T-cell (primary cell): Measurements from ENCODE around the gene SYPL1. TPM values are rescaled to one million over a fixed set of nuclear protein-coding genes. Genes with fewer than 3 reads are reported as not detected.

Experiments
- ATAC-seq, 4 experiments: fragments of 200-7000 bp in 3 of 4; fragments of 150-1000 bp in 1 of 4; cut with Tn5 transposase; replicated peaks in 1 of 4; 1 replicate in 3 of 4; 2 replicates in 1 of 4; pipeline ENCODE4 v1.10.0; 2021; ENCODE audit warnings: moderate library complexity in 3 of 4, mild to moderate bottlenecking in 2 of 4, moderate number of reproducible peaks in 1 of 4
- CTCF ChIA-PET, 2 donors: fragments of 300-600 bp; sonication (Branson Sonifier 250); formaldehyde crosslinking; loops; one replicate each; lab custom pipeline; 2022; ENCODE audit warnings: antibody characterized with exemption in 2 of 2; lab: Charles Lee
- POLR2A ChIA-PET, 2 donors: fragments of 300-600 bp; sonication (Branson Sonifier 250); formaldehyde crosslinking; loops; one replicate each; lab custom pipeline; 2022; ENCODE audit warnings: antibody characterized with exemption in 2 of 2; lab: Charles Lee
- DNase-seq, 35 experiments: peaks; one replicate each; pipeline versions ENCODE4 v3.0.0 to v3.0.0-alpha.2; 2013 to 2023
- H3K27ac ChIP-seq: one replicate; pipeline ENCODE4 v1.5.1; 2013; ENCODE audit warnings: low read length
- H3K27me3 ChIP-seq, 2 experiments: replicated peaks in 1 of 2; 1 replicate in 1 of 2; 2 replicates in 1 of 2; pipeline versions ENCODE4 v1.6.1 to v1.7.0; 2013; ENCODE audit warnings: low read length in 1 of 2, mixed read lengths in 1 of 2; ENCODE audit not compliant: control insufficient read depth in 2 of 2, insufficient read depth in 2 of 2; ENCODE audit errors: extremely low read depth in 1 of 2
- H3K36me3 ChIP-seq, 2 donors: 1 replicate in 1 of 2; 2 replicates in 1 of 2; pipeline versions ENCODE4 v1.6.1 to v1.7.0; 2013; ENCODE audit warnings: low read length in 1 of 2; ENCODE audit not compliant: control insufficient read depth in 2 of 2, insufficient read depth in 1 of 2; ENCODE audit errors: extremely low read depth in 1 of 2
- H3K4me1 ChIP-seq, 2 experiments: 1 replicate in 1 of 2; 2 replicates in 1 of 2; pipeline versions ENCODE4 v1.6.1 to v1.7.0; 2013; ENCODE audit warnings: low read length in 2 of 2, mixed read lengths in 1 of 2; ENCODE audit not compliant: insufficient read depth in 2 of 2, control insufficient read depth in 1 of 2; ENCODE audit errors: extremely low read depth in 1 of 2
- H3K4me3 ChIP-seq, 2 donors: 1 replicate in 1 of 2; 2 replicates in 1 of 2; pipeline versions ENCODE4 v1.5.1 to v1.7.0; 2013; ENCODE audit warnings: mild to moderate bottlenecking in 2 of 2, low read length in 1 of 2, moderate library complexity in 1 of 2; ENCODE audit not compliant: control insufficient read depth in 1 of 2; ENCODE audit errors: extremely low read depth in 1 of 2
- H3K9me3 ChIP-seq: 2 replicates; pipeline ENCODE4 v1.7.0; 2013
- H3K27ac Mint-ChIP-seq, 2 donors: one replicate each; pipeline ENCODE4 v1.8.0; 2020 to 2021; ENCODE audit warnings: mild to moderate bottlenecking in 2 of 2, mixed read lengths in 2 of 2
- H3K27me3 Mint-ChIP-seq, 2 donors: one replicate each; pipeline ENCODE4 v1.8.0; 2021 to 2022; ENCODE audit warnings: mixed read lengths in 2 of 2
- H3K36me3 Mint-ChIP-seq: one replicate; pipeline ENCODE4 v1.8.0; 2021; ENCODE audit warnings: mixed read lengths
- H3K4me1 Mint-ChIP-seq, 3 donors: one replicate each; pipeline ENCODE4 v1.8.0; 2020 to 2022; ENCODE audit warnings: mixed read lengths in 3 of 3, mild to moderate bottlenecking in 1 of 3
- H3K4me3 Mint-ChIP-seq, 3 donors: one replicate each; pipeline ENCODE4 v1.8.0; 2020 to 2022; ENCODE audit warnings: mild to moderate bottlenecking in 3 of 3, mixed read lengths in 3 of 3, moderate library complexity in 3 of 3
- H3K9me3 Mint-ChIP-seq, 3 donors: one replicate each; pipeline ENCODE4 v1.8.0; 2020 to 2022; ENCODE audit warnings: mixed read lengths in 3 of 3
- WGBS: methylation state at CpG from one replicate; pipeline ENCODE4 v1.1.5; 2013; ENCODE audit warnings: missing lambda C conversion rate; ENCODE audit not compliant: insufficient coverage; 5-methylcytosine and 5-hydroxymethylcytosine counted together
- total RNA-seq, 35 experiments: library from RNA in 6 of 35; stranded (reverse) in 6 of 35; fragments of 120-200 nt in 1 of 35; gene quantifications; one replicate each; pipeline versions ENCODE4 v1.2.1 to v1.2.4 and lab custom pipeline; 2013 to 2026

The SYPL1 gene
- total RNA-seq, 5 donors from 2014 or later (not counting 1 experiment from before 2014, with no cell fraction given) = 36.5 to 44.7 (median 42.6) TPM

- Histone ChIP-seq H3K4me3 (no peak overlapping the region), H3K27ac (no peak overlapping the region), H3K4me1 (no peaks in the 10 kb centered on the region), H3K27me3 (no peaks in the 10 kb centered on the region), H3K36me3 (peaks cover 0 to 32% of the 10 kb centered on the region in 2 donors), H3K9me3 (no peaks in the 10 kb centered on the region)
- ATAC-seq (no peak), DNase-seq (no peak)
- H3K9me3 Mint-ChIP-seq = no peaks in the 10 kb centered on the region
- H3K36me3 Mint-ChIP-seq = peaks cover 37% of the 10 kb centered on the region
- no peak overlapping the region for H3K27ac Mint-ChIP-seq
- no peak overlapping the region for H3K4me3 Mint-ChIP-seq
- H3K27me3 Mint-ChIP-seq = no peaks in the 10 kb centered on the region
- ChIA-PET POLR2A (no interaction called here), CTCF (no interaction called here)
- no CpG with 5 or more reads among the region's 4 CpGs for whole genome bisulfite sequencing
- peaks cover 0 to 26% (median 13%) of the 10 kb centered on the region in 3 donors for H3K4me1 Mint-ChIP-seq
These were observed 22.5 kb downstream of the SYPL1 start for GRCh38 chr7:106089647-106090046.

GRCh38 chr7:106088014-106088413 is 24.1 kb downstream of the SYPL1 start:
- no peaks in the 10 kb centered on the region for H3K9me3 Mint-ChIP-seq
- H3K4me3 Mint-ChIP-seq = no peak overlapping the region
- CTCF ChIA-PET = interaction anchor here in 1 of 2 donors (0.7 kb wide), 1 partner anchor 208 kb away, joined by 7 read pairs; no protein-coding TSS in a partner anchor
- peaks cover 6 to 31% (median 20%) of the 10 kb centered on the region in 3 donors for H3K4me1 Mint-ChIP-seq
- POLR2A ChIA-PET = interaction anchor here (0.6 to 0.7 kb wide), 2 partner anchors 15 to 38 kb away, joined by 3 to 7 read pairs; no protein-coding TSS in a partner anchor
- DNase-seq = no peak
- H3K27me3 Mint-ChIP-seq = no peaks in the 10 kb centered on the region
- Histone ChIP-seq H3K27me3 (no peaks in the 10 kb centered on the region), H3K9me3 (no peaks in the 10 kb centered on the region), H3K4me3 (no peak overlapping the region), H3K4me1 (no peaks in the 10 kb centered on the region), H3K27ac (no peak overlapping the region), H3K36me3 (peaks cover 0 to 18% of the 10 kb centered on the region in 2 donors)
- ATAC-seq = no peak
- peaks cover 31% of the 10 kb centered on the region for H3K36me3 Mint-ChIP-seq
- no CpG with 5 or more reads among the region's 1 CpG for WGBS
- no peak overlapping the region for H3K27ac Mint-ChIP-seq

- POLR2A ChIA-PET = interaction anchor here in 1 of 2 donors (0.6 to 1.3 kb wide), 3 partner anchors 9 to 29 kb away, joined by 3 to 5 read pairs (median 4); no protein-coding TSS in a partner anchor
- Mint-ChIP-seq H3K27me3 (no peaks in the 10 kb centered on the region), H3K4me1 (peaks cover 6 to 25% (median 20%) of the 10 kb centered on the region in 3 donors), H3K36me3 (peaks cover 20% of the 10 kb centered on the region), H3K27ac (no peak overlapping the region), H3K4me3 (no peak overlapping the region), H3K9me3 (no peaks in the 10 kb centered on the region)
- H3K9me3 ChIP-seq = no peaks in the 10 kb centered on the region
- H3K36me3 ChIP-seq = peaks cover 0 to 11% of the 10 kb centered on the region in 2 donors
- ATAC-seq = no peak
- no peak for DNase-seq
- 92% methylated on average over 2 of the region's 4 CpGs for WGBS
- no peaks in the 10 kb centered on the region for H3K27me3 ChIP-seq
- H3K4me3 ChIP-seq = no peak overlapping the region
- no peak overlapping the region for H3K27ac ChIP-seq
- H3K4me1 ChIP-seq = no peaks in the 10 kb centered on the region
- CTCF ChIA-PET = interaction anchor here in 1 of 2 donors (0.9 to 1.6 kb wide), 2 partner anchors 14 to 90 kb away, joined by 3 to 6 read pairs; no protein-coding TSS in a partner anchor
These were observed 26.1 kb downstream of the SYPL1 start for GRCh38 chr7:106086062-106086461.

- no peaks in the 10 kb centered on the region for H3K27me3 ChIP-seq
- no peak overlapping the region for H3K27ac ChIP-seq
- no peak for DNase-seq
- peaks cover 0 to 1% of the 10 kb centered on the region in 2 experiments for H3K4me1 ChIP-seq
- ChIA-PET POLR2A (interaction anchor here (0.7 to 1.3 kb wide), 2 partner anchors 8 to 11 kb away, joined by 4 read pairs; no protein-coding TSS in a partner anchor), CTCF (interaction anchor here (0.7 to 1.6 kb wide), 5 partner anchors 9 to 91 kb away, joined by 3 to 6 read pairs (median 3); no protein-coding TSS in a partner anchor)
- no peaks in the 10 kb centered on the region for H3K9me3 Mint-ChIP-seq
- no peaks in the 10 kb centered on the region for H3K9me3 ChIP-seq
- H3K27ac Mint-ChIP-seq = no peak overlapping the region
- H3K4me1 Mint-ChIP-seq = peaks cover 6 to 24% (median 20%) of the 10 kb centered on the region in 3 donors
- peaks cover 0 to 8% of the 10 kb centered on the region in 2 donors for H3K36me3 ChIP-seq
- no peak for ATAC-seq
- peaks cover 14% of the 10 kb centered on the region for H3K36me3 Mint-ChIP-seq
- H3K4me3 Mint-ChIP-seq = no peak overlapping the region
- no peak overlapping the region for H3K4me3 ChIP-seq
- no peaks in the 10 kb centered on the region for H3K27me3 Mint-ChIP-seq
These were observed 27.1 kb downstream of the SYPL1 start for GRCh38 chr7:106085015-106085414.

GRCh38 chr7:106083717-106084116 is 28.4 kb downstream of the SYPL1 start:
- no peaks in the 10 kb centered on the region for H3K27me3 Mint-ChIP-seq
- WGBS = 0% methylated on average over 1 of the region's 3 CpGs
- H3K4me1 ChIP-seq = peaks cover 0 to 2% of the 10 kb centered on the region in 2 experiments
- peaks cover 0 to 5% of the 10 kb centered on the region in 2 donors for H3K36me3 ChIP-seq
- H3K27me3 ChIP-seq = no peaks in the 10 kb centered on the region
- peaks cover 5% of the 10 kb centered on the region for H3K36me3 Mint-ChIP-seq
- no peak overlapping the region for H3K4me3 Mint-ChIP-seq
- POLR2A ChIA-PET = interaction anchor here in 1 of 2 donors (0.6 kb wide), 2 partner anchors 10 to 25 kb away, joined by 3 to 4 read pairs; no protein-coding TSS in a partner anchor
- H3K9me3 Mint-ChIP-seq = no peaks in the 10 kb centered on the region
- ATAC-seq (no peak), DNase-seq (no peak)
- no peak overlapping the region for H3K4me3 ChIP-seq
- CTCF ChIA-PET = interaction anchor here (0.6 to 1.0 kb wide), 7 partner anchors 25 to 823 kb away, joined by 3 to 13 read pairs (median 5); no protein-coding TSS in a partner anchor
- H3K9me3 ChIP-seq = no peaks in the 10 kb centered on the region
- peaks cover 9 to 24% (median 22%) of the 10 kb centered on the region in 3 donors for H3K4me1 Mint-ChIP-seq
- H3K27ac Mint-ChIP-seq = no peak overlapping the region
- no peak overlapping the region for H3K27ac ChIP-seq

GRCh38 chr7:106082087-106082854 is 29.8 kb downstream of the SYPL1 start:
- Mint-ChIP-seq H3K4me3 (no peak overlapping the region), H3K9me3 (no peaks in the 10 kb centered on the region), H3K27ac (no peak overlapping the region), H3K27me3 (no peaks in the 10 kb centered on the region), H3K4me1 (peaks cover 12 to 29% (median 23%) of the 10 kb centered on the region in 3 donors), H3K36me3 (no peaks in the 10 kb centered on the region)
- Histone ChIP-seq H3K9me3 (no peaks in the 10 kb centered on the region), H3K27me3 (no peaks in the 10 kb centered on the region), H3K27ac (no peak overlapping the region), H3K4me3 (no peak overlapping the region), H3K36me3 (no peaks in the 10 kb centered on the region), H3K4me1 (peaks cover 0 to 2% of the 10 kb centered on the region in 2 experiments)
- DNase-seq = no peak
- CTCF ChIA-PET = interaction anchor here (0.6 to 0.9 kb wide), 4 partner anchors 11 to 968 kb away, joined by 3 to 5 read pairs (median 4); no protein-coding TSS in a partner anchor
- POLR2A ChIA-PET = interaction anchor here (0.5 to 0.6 kb wide), 3 partner anchors 46 to 878 kb away, joined by 4 to 8 read pairs (median 6); no protein-coding TSS in a partner anchor
- WGBS = 96% methylated on average over 14 of the region's 18 CpGs
- no peak for ATAC-seq
